Muscle layer of colon (tissue), 2 donors: ENCODE measurements around the gene POLRMT.
"Not testable (repeated sequence)": the region's sequence is repeated elsewhere in the genome, so short reads cannot be mapped to it uniquely, and the experiment has no call there.

Experiments used
- H3K27ac ChIP-seq: one replicate; pipeline ENCODE4 v1.7.0; 2013; ENCODE audit warnings: low read depth, mild to moderate bottlenecking, low read length, moderate library complexity
- H3K27me3 ChIP-seq, 2 donors: one replicate each; pipeline ENCODE4 v1.7.0; 2013; ENCODE audit warnings: low read length in 2 of 2, mild to moderate bottlenecking in 2 of 2; ENCODE audit not compliant: insufficient read depth in 2 of 2, control insufficient read depth in 1 of 2
- H3K36me3 ChIP-seq: one replicate; pipeline ENCODE4 v1.7.0; 2013; ENCODE audit warnings: mild to moderate bottlenecking, low read length; ENCODE audit not compliant: insufficient read depth
- H3K4me1 ChIP-seq: one replicate; pipeline ENCODE4 v1.7.0; 2013; ENCODE audit warnings: mild to moderate bottlenecking, low read length; ENCODE audit not compliant: insufficient read depth
- H3K4me3 ChIP-seq, 2 donors: one replicate each; pipeline ENCODE4 v1.7.0; 2013; ENCODE audit warnings: low read length in 2 of 2, low read depth in 1 of 2, mild to moderate bottlenecking in 1 of 2, moderate library complexity in 1 of 2
- H3K9ac ChIP-seq: one replicate; pipeline ENCODE4 v1.7.0; 2013; ENCODE audit warnings: low read length
- H3K9me3 ChIP-seq: one replicate; pipeline ENCODE4 v1.7.0; 2013; ENCODE audit warnings: mild to moderate bottlenecking, low read length
- donor health status: abdominal sarcoma.
- donor health status: Adenocarcinoma of cecum.

Gene POLRMT

DNA sequence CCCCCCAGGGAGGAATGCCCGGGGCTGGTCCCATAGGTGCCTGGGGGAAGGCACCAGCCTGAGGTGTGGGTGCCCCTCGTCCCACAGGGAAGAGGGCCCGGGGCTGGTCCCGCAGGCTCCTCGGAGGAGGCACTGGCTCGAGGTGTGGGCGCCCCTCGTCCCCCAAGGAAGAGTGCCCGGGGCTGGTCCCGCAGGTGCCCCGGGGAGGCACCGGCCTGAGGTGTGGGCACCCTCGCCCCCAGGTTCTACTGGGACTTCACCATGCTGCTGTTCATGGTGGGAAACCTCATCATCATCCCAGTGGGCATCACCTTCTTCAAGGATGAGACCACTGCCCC is 30.1 kb downstream of the POLRMT start:
- H3K36me3 ChIP-seq, H3K9me3 ChIP-seq, H3K27ac ChIP-seq, H3K27me3 ChIP-seq, H3K4me3 ChIP-seq, H3K4me1 ChIP-seq, H3K9ac ChIP-seq: not testable (repeated sequence)

- H3K36me3 ChIP-seq, result no peaks in the 10 kb centered on the region
These were observed 30.7 kb downstream of the POLRMT start for GRCh38 chr19:602391-603301.

GRCh38 chr19:601790-602189 is 31.5 kb downstream of the POLRMT start:
- no peaks in the 10 kb centered on the region for H3K9me3 ChIP-seq
- H3K27me3 ChIP-seq, result peaks cover 0 to 4% of the 10 kb centered on the region in 2 donors
- no peak overlapping the region for H3K9ac ChIP-seq
- no peak overlapping the region for H3K4me3 ChIP-seq
- no peaks in the 10 kb centered on the region for H3K36me3 ChIP-seq
- H3K4me1 ChIP-seq, result no peaks in the 10 kb centered on the region
- H3K27ac ChIP-seq, result no peak overlapping the region

More at GRCh38 chr19:602391-603301, 30.7 kb downstream of the POLRMT start:
- no peak overlapping the region for H3K27ac ChIP-seq
- H3K4me1 ChIP-seq, result no peaks in the 10 kb centered on the region
- H3K9me3 ChIP-seq, result no peaks in the 10 kb centered on the region
- H3K27me3 ChIP-seq, result peaks cover 0 to 5% of the 10 kb centered on the region in 2 donors
- no peak overlapping the region for H3K4me3 ChIP-seq
- no peak overlapping the region for H3K9ac ChIP-seq

DNA sequence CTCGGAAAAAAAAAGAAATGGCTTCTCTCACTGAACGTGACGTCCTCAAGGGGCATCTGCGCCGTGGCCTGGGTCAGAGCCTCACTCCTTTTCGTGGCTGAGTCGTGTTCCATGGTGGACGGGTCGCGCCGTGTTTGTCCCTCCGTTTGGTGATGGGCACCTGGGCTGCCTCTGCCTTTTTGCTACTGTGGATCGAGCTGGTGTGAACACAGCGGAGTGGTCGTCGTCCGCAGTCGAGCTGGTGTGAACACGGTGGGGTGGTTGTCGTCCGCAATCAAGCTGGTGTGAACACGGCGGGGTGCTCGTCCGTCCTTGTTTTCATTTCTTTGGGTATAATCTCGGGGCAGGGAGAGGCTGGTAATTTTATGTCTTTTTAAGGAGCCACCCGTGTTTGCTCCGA is 32.0 kb downstream of the POLRMT start:
- no peaks in the 10 kb centered on the region for H3K9me3 ChIP-seq
- H3K36me3 ChIP-seq, result no peaks in the 10 kb centered on the region
- no peak overlapping the region for H3K27ac ChIP-seq
- H3K27me3 ChIP-seq, result peaks cover 0 to 4% of the 10 kb centered on the region in 2 donors
- H3K9ac ChIP-seq, result no peak overlapping the region
- no peaks in the 10 kb centered on the region for H3K4me1 ChIP-seq
- no peak overlapping the region for H3K4me3 ChIP-seq

DNA sequence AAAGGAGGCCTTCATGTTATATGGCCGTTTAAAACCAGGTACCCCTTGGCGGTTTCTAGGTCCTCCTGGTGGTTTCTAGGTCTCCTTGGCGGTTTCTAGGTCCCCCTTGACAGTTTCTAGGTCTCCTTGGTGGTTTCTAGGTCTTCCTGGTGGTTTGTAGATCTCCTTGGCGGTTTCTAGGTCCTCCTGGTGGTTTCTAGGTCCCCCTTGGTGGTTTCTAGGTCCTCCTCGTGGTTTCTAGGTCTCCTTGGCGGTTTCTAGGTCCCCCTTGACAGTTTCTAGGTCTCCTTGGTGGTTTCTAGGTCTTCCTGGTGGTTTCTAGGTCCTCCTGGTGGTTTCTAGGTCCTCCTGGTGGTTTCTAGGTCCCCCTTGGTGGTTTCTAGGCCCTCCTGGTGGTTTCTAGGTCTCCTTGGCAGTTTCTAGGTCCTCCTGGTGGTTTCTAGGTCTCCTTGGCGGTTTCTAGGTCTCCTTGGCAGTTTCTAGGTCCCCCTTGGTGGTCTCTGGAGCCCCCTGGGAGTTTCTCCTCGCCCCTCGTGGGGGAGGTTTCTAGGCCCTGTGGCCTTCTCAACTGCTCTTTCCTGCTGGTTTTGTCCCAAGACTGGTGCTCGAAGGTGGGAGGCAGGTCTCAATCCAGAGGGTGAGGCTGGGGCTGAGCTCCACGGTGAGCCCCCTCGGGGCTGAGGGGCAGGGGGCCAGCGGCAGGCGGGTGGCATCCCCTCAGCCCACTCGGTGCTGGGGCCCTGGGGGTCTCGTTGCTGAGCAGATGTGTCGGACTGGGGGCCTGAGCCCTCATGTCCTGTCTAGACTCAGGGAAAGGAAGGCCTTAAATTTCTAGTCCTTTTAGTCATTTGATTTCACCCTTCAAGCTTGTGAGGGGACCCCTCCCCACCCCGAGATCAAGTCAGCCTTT is 35.7 kb downstream of the POLRMT start:
- no peaks in the 10 kb centered on the region for H3K4me1 ChIP-seq
- H3K4me3 ChIP-seq, result no peak overlapping the region
- H3K36me3 ChIP-seq, result no peaks in the 10 kb centered on the region
- no peak overlapping the region for H3K27ac ChIP-seq
- H3K27me3 ChIP-seq, result peaks cover 0 to 14% of the 10 kb centered on the region in 2 donors
- no peak overlapping the region for H3K9ac ChIP-seq
- no peaks in the 10 kb centered on the region for H3K9me3 ChIP-seq

GRCh38 chr19:596263-596655 is 37.1 kb downstream of the POLRMT start:
- no peaks in the 10 kb centered on the region for H3K36me3 ChIP-seq
- H3K9me3 ChIP-seq, result no peaks in the 10 kb centered on the region
- H3K9ac ChIP-seq, result no peak overlapping the region
- no peaks in the 10 kb centered on the region for H3K4me1 ChIP-seq
- H3K27me3 ChIP-seq, result peaks cover 4 to 28% of the 10 kb centered on the region in 2 donors
- no peak overlapping the region for H3K4me3 ChIP-seq
- no peak overlapping the region for H3K27ac ChIP-seq

DNA sequence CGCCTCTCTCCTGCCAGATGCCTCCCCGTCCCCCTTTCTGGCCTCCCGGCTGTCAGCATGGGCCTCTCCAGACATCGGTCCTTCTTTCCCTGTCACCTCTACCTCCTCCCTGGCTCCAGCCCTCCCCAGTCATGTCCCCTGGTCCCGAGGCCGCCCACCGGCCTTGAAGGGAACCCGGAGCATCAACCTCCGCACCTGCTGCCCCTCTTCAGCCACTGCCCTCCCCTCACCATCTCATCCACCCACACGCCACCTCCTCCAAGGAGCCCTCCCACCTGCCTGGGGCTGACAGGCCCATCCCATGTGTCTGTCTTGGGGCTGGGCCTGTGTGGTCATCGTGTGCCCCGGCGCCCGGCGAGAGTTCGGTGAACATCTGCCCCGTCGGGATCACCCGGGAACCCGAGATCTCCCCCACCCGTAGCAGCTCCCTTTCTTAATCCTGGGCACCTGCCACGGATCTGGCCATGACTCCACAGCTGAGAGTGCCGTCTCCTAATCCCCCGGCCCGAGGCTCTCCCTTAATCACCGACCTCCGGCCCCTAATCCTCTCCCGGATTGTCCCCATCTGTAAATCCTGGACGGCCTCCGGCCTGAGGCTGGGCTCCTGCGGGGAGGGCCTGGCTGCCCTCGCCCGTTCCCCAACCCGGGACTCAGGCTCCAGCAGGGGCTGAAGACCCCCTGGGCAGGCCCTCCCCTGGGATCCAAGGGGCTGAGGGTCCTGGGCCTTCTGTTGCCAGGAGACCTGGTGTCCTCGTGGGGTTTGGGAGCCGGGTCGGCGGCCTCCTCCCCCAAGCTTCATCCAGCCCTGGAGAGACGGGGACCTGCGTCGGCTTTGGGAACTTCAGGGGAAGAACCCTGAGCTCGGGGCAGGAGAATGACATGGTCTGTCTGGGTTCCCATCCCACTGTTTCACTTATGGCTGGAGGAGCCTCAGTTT is 37.7 kb downstream of the POLRMT start:
- Histone ChIP-seq H3K36me3 (no peaks in the 10 kb centered on the region), H3K27me3 (peaks cover 7 to 34% of the 10 kb centered on the region in 2 donors), H3K4me1 (no peaks in the 10 kb centered on the region), H3K9ac (no peak overlapping the region), H3K4me3 (no peak overlapping the region), H3K27ac (no peak overlapping the region), H3K9me3 (no peaks in the 10 kb centered on the region)

DNA sequence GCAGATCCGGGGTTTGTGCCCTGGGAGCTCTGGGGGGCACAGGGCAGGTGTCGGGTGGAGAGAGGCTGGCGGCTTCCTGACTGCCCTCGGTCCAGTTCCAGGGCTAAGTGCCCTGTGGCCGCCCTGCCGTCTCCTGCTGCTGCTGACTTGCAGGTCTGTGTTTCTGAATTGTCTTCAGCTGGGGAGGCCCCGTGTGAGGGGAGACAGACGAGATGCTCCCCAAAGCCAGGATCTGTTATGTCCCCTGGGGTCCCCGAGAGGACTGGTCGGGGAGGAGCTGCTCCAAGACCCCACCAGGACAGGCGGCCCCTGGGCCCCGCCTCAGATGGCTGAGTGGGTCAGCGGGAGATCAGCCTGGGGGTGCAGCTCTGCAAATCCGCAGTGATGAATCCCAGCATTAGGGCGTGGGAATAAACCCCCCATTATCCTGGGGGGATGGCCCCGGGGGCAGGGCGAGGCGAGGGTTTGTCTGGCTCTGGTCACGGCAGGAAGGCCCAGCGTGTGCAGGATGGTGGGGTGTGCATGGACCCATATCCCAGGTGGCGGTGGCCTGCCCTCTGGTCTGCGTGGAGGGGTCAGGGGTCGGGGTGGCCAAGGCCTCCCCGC is 39.0 kb downstream of the POLRMT start:
- Histone ChIP-seq H3K4me3 (no peak overlapping the region), H3K36me3 (no peaks in the 10 kb centered on the region), H3K9me3 (no peaks in the 10 kb centered on the region), H3K9ac (no peak overlapping the region), H3K4me1 (no peaks in the 10 kb centered on the region), H3K27ac (no peak overlapping the region), H3K27me3 (peaks cover 7 to 38% of the 10 kb centered on the region in 2 donors)

DNA sequence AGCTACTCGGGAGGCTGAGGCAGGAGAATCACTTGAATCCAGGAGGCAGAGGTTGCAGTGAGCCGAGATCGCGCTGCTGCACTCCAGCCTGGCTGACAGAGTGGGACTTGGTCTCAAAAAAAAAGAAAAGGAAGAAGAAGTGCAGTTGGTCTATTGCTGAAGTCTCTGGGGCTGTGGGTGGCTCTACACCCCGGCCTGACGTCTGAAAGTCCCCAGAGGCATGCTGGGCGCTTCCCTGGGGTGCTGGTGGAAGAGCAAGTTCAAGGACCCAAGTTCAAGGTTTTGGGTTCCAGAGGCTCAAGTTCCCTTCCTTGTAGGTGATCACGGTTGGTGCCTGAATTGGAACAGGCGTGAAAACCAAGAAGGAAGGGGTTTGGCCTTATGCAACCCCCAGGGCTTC is 39.8 kb downstream of the POLRMT start:
- H3K36me3 ChIP-seq, result no peaks in the 10 kb centered on the region
- H3K9ac ChIP-seq, result no peak overlapping the region
- no peak overlapping the region for H3K27ac ChIP-seq
- H3K27me3 ChIP-seq, result peaks cover 14 to 46% of the 10 kb centered on the region in 2 donors
- no peaks in the 10 kb centered on the region for H3K9me3 ChIP-seq
- H3K4me1 ChIP-seq, result no peaks in the 10 kb centered on the region
- H3K4me3 ChIP-seq, result no peak overlapping the region

DNA sequence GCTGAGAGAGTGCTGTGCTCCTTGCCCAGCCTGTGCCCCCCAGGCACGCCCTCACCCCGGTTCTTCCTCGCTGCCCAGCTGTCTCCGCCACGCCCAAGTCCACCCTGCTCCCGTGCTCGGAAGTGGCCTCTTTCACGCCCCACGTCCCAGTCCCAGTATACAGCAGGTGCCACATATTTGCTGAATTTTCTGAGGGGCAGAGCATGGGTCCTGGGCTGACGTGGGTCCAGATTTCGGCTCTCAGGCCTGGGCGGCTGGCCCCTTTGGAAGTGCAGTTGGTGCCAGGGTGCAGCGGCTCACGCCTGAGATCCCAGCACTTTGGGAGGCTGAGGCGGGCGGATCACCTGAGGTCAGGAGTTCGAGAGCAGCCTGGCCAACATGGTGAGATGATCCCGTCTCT is 40.3 kb downstream of the POLRMT start:
- Histone ChIP-seq H3K4me3 (no peak overlapping the region), H3K4me1 (no peaks in the 10 kb centered on the region), H3K27me3 (peaks cover 18 to 51% of the 10 kb centered on the region in 2 donors), H3K9ac (no peak overlapping the region), H3K36me3 (no peaks in the 10 kb centered on the region), H3K9me3 (no peaks in the 10 kb centered on the region), H3K27ac (no peak overlapping the region)
